ENCODE measurements around the gene CLSTN3.

- TF ChIP-seq CTCF (IDR thresholded peaks at IDR 0.05), result no peak
- TF ChIP-seq EZH2 (IDR thresholded peaks at IDR 0.05; ENCODE audit: borderline replicate concordance, insufficient read depth, low read depth, low read length, poor library complexity, severe bottlenecking), result no peak
Measured at GRCh38 chr12:7176595-7176994, 46.4 kb downstream of the CLSTN3 start.
